Coronary artery (tissue), 2 donors: ENCODE results near the gene PPFIBP2.

Source experiments
- DNase-seq: peaks from one replicate; pipeline ENCODE4 v3.0.0-alpha.2; 2017; ENCODE audit warnings: low spot score
- H3K27ac ChIP-seq, 2 donors: fragments of 200-600 bp; sonication (generic); one replicate each; pipeline ENCODE4 v1.5.1; 2016 to 2019
- H3K4me3 ChIP-seq: fragments of 200-600 bp; sonication (generic); 2 replicates; pipeline ENCODE4 v1.5.1; 2016; ENCODE audit warnings: mild to moderate bottlenecking, moderate library complexity
- CTCF ChIP-seq: fragments of 200-600 bp; sonication (generic); IDR thresholded peaks from one replicate; pipeline ENCODE4 v1.5.1; 2019; ENCODE audit warnings: antibody characterized with exemption

Gene PPFIBP2

DNA sequence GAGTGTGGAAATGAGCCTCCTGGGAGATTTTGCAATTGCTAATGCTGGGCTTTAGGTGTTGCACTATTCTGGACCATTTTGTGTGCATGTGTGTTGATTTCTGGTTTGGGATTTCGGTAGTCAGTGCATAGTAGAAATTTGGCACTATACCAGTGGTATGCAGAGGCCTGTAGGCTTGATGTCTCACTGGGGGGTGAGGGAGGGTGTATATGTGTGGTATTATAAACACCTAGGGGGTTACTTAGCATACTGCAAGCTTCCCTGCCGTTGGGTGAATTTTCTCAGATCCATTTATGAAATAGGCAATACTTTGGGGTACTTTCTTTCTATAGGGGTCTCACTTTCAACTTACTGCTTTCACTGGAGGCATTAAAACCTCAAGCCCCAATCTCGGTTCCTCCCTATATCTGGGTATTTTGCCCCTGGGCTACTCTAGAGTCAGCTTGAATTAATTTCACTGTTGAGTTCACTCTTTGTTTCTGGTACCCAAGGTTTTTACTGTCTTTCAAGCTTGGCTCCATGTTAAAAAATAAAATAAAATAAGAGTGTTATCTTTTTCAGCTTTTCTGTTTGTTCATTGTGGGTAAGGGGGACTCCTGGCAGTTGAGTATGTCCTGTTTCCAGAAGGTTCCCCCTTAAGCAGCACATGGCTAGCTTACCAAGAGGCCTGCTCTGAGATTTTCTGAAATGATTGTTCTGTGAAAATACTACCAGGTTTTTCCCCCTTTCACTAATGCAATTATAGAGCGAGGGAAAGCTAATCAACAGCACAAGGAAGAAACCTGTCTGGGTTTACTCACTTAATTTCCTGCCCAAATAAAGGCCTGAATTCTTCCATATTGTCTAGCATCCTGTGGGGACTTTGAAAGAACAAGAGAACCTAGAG is 45.8 kb downstream of the PPFIBP2 start:
- no peak for DNase-seq
- no peak for TF ChIP-seq CTCF
- H3K27ac ChIP-seq = no peak overlapping the region
- H3K4me3 ChIP-seq = no peak overlapping the region

DNA sequence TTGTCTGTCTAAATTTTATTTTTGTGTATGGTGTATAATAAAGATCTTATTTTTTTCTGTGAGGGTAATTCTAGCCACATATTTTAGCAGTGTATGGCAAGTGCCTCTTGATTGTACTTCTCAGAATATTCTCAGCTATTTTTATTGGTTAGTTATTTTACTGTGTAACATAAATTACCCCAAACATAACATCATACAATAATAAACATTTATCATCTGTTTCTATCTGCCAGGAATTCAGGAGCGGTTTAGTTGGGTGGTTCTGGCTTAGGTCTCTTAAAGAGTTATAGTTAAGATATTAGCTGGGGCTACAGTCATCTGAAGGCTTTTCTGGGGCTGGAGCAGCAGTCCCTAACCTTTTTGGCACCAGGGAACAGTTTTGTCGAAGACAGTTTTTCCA is 47.8 kb downstream of the PPFIBP2 start:
- TF ChIP-seq CTCF = no peak
- Histone ChIP-seq H3K27ac (no peak overlapping the region), H3K4me3 (no peak overlapping the region)
- DNase-seq = no peak

DNA sequence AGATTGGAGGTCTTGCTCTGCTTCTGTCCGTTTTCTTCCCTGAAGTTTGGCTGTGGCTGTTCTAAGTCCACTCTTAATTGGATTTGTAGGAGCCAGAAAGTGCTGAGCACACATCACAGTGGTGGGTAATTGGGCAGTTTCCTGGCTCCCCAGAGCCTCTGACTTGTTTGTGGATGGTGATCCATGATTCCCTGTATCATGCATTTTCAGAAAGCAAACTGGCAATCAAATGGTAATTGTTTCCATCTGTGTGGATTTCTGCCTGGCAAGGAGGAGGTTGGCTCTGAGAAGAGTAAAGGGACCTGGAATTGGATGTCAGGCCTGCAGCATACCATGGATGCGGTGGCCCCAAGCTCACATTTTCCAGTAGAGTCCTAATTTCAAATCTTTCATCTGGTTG is 49.5 kb downstream of the PPFIBP2 start:
- Histone ChIP-seq H3K27ac (no peak overlapping the region), H3K4me3 (no peak overlapping the region)
- no peak for DNase-seq
- no peak for TF ChIP-seq CTCF

DNA sequence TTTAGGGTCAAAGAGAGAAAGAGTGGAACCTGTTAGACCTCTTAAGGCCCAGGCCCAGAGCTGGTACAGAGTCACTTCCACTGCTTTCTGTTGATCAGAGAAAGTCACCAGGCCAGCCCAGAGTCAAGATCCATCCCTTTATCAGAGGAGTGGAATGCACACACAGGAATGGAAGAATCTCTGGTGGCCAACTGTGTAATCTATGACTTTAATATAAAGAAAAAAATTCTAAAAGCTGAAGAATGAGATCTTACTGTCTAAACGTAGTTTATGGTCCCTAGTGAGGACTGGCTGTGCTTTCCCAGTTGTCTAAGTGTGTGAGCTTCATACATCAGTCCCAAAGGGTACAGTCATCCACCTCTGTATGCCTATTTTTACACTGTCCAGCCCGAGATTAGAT is 51.0 kb downstream of the PPFIBP2 start:
- TF ChIP-seq CTCF = no peak
- Histone ChIP-seq H3K27ac (no peak overlapping the region), H3K4me3 (no peak overlapping the region)
- DNase-seq = no peak

- Histone ChIP-seq H3K27ac (no peak overlapping the region), H3K4me3 (no peak overlapping the region)
- TF ChIP-seq CTCF = no peak
- no peak for DNase-seq
These were observed 53.5 kb downstream of the PPFIBP2 start for GRCh38 chr11:7567311-7567710.

DNA sequence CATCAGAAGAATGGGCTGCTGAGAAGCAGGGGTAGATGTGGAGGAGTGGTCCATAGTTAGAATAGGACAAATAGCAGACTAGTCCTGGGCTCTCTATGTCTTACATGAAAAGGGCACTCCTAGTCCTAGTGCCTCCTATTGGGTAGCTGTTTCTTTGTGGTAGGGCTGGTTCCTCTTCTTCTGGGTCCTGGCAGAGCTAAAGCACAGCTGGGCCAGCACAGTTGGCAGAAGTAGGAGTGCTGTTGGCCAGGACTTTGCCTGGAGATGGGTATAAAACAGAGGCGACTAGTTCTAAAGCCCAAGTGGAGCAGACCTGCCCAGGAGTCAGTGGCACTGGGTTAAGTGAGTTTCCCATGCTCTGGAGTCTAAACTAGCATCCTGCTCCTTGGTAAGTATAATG is 55.2 kb downstream of the PPFIBP2 start:
- H3K4me3 ChIP-seq = no peak overlapping the region
- no peak overlapping the region for H3K27ac ChIP-seq
- TF ChIP-seq CTCF = no peak
- DNase-seq = peak; percentile 36

- no peak for TF ChIP-seq CTCF
- no peak for DNase-seq
- H3K27ac ChIP-seq = no peak overlapping the region
- H3K4me3 ChIP-seq = no peak overlapping the region
These were observed 56.4 kb downstream of the PPFIBP2 start for GRCh38 chr11:7570241-7570640.
